ENCODE results near the gene C1QTNF2.

Gene C1QTNF2

GRCh38 chr5:160333721-160334120 is 36.7 kb downstream of the C1QTNF2 start:
- Histone ChIP-seq H3K36me3 (no peaks in the 10 kb centered on the region), H3K4me1 (peaks cover 3% of the 10 kb centered on the region; the same call in 1 of the 2 replicates), H3K9me3 (no peaks in the 10 kb centered on the region), H3K4me3 (ENCODE audit: low read depth, low read length) (no peak overlapping the region), H3K27me3 (no peaks in the 10 kb centered on the region)
- no peak for DNase-seq
- TF ChIP-seq CTCF (IDR thresholded peaks at IDR 0.05; ENCODE audit: low read depth, low read length), result no peak

GRCh38 chr5:160330212-160330611 is 40.2 kb downstream of the C1QTNF2 start:
- H3K4me1 ChIP-seq, result no peaks in the 10 kb centered on the region
- no peaks in the 10 kb centered on the region for H3K36me3 ChIP-seq
- no peak overlapping the region for H3K4me3 ChIP-seq (ENCODE audit: low read depth, low read length)
- no peaks in the 10 kb centered on the region for H3K9me3 ChIP-seq
- H3K27me3 ChIP-seq, result no peaks in the 10 kb centered on the region
- TF ChIP-seq CTCF (IDR thresholded peaks at IDR 0.05; ENCODE audit: low read depth, low read length), result no peak
- no peak for DNase-seq

GRCh38 chr5:160327818-160328217 is 42.6 kb downstream of the C1QTNF2 start:
- Histone ChIP-seq H3K9me3 (no peaks in the 10 kb centered on the region), H3K4me1 (no peaks in the 10 kb centered on the region), H3K4me3 (ENCODE audit: low read depth, low read length) (no peak overlapping the region), H3K27me3 (no peaks in the 10 kb centered on the region), H3K36me3 (no peaks in the 10 kb centered on the region)
- no peak for TF ChIP-seq CTCF (IDR thresholded peaks at IDR 0.05; ENCODE audit: low read depth, low read length)
- DNase-seq, result no peak

- no peaks in the 10 kb centered on the region for H3K36me3 ChIP-seq
- H3K9me3 ChIP-seq, result no peaks in the 10 kb centered on the region
- no peak for TF ChIP-seq CTCF (IDR thresholded peaks at IDR 0.05; ENCODE audit: low read depth, low read length)
- H3K4me1 ChIP-seq, result no peaks in the 10 kb centered on the region
- H3K27me3 ChIP-seq, result no peaks in the 10 kb centered on the region
- H3K4me3 ChIP-seq (ENCODE audit: low read depth, low read length), result no peak overlapping the region
- no peak for DNase-seq
Observed at GRCh38 chr5:160326981-160327380, 43.4 kb downstream of the C1QTNF2 start.

- no peaks in the 10 kb centered on the region for H3K27me3 ChIP-seq
- H3K9me3 ChIP-seq, result no peaks in the 10 kb centered on the region
- no peak for TF ChIP-seq CTCF (IDR thresholded peaks at IDR 0.05; ENCODE audit: low read depth, low read length)
- H3K4me1 ChIP-seq, result no peaks in the 10 kb centered on the region
- DNase-seq, result no peak
- H3K4me3 ChIP-seq (ENCODE audit: low read depth, low read length), result no peak overlapping the region
- H3K36me3 ChIP-seq, result no peaks in the 10 kb centered on the region
Observed at GRCh38 chr5:160325716-160326115, 44.7 kb downstream of the C1QTNF2 start.

GRCh38 chr5:160324886-160325285 is 45.5 kb downstream of the C1QTNF2 start:
- no peak for DNase-seq
- no peaks in the 10 kb centered on the region for H3K9me3 ChIP-seq
- no peaks in the 10 kb centered on the region for H3K27me3 ChIP-seq
- no peak for TF ChIP-seq CTCF (IDR thresholded peaks at IDR 0.05; ENCODE audit: low read depth, low read length)
- no peaks in the 10 kb centered on the region for H3K4me1 ChIP-seq
- no peaks in the 10 kb centered on the region for H3K36me3 ChIP-seq
- no peak overlapping the region for H3K4me3 ChIP-seq (ENCODE audit: low read depth, low read length)

Measured in BE2C (cell line).